GM12878 (cell line): ENCODE results near the gene PLA2G4A.

Experiments
- CREB1 ChIP-seq: IDR thresholded peaks from 2 replicates; pipeline ENCODE4 v1.6.1; 2012; ENCODE audit warnings: low read depth, mild to moderate bottlenecking, inconsistent platforms
- MXI1 ChIP-seq: fragments of 150-350 bp; IDR thresholded peaks from 2 replicates; pipeline ENCODE4 v1.6.1; 2011; ENCODE audit warnings: low read depth, mild to moderate bottlenecking, inconsistent platforms, low read length, improper control_type of control experiment
- MYC ChIP-seq: IDR thresholded peaks from 2 replicates; pipeline ENCODE4 v1.6.1; 2011; ENCODE audit warnings: mild to moderate bottlenecking, low read length, moderate library complexity, inconsistent platforms; ENCODE audit not compliant: insufficient read depth, insufficient replicate concordance, insufficient read length, severe bottlenecking
- PAX8 ChIP-seq: fragments of 450-650 bp; IDR thresholded peaks from 2 replicates; pipeline ENCODE4 v1.6.1; 2017; ENCODE audit warnings: mild to moderate bottlenecking, moderate library complexity
- RFX5 ChIP-seq: IDR thresholded peaks from 2 replicates; pipeline ENCODE4 v1.6.1; 2011; ENCODE audit warnings: low read depth, low read length, improper control_type of control experiment
- ZNF274 ChIP-seq: IDR thresholded peaks from one replicate; pipeline ENCODE4 v1.8.0; 2011; ENCODE audit not compliant: insufficient read length, insufficient read depth
- TF ChIP-seq, protein P1 (sequence below): IDR thresholded peaks from 2 replicates; pipeline ENCODE4 v1.6.1; 2011; ENCODE audit warnings: borderline replicate concordance, low read depth, mild to moderate bottlenecking, moderate library complexity, mixed read lengths, low read length; ENCODE audit not compliant: insufficient read depth; ENCODE audit errors: extremely low read length
- TF ChIP-seq, protein P2 (sequence below), 3 experiments: IDR thresholded peaks in 2 of 3; conservative IDR thresholded peaks in 1 of 3; 2 replicates each; pipeline ENCODE4 v1.5.1; 2011; ENCODE audit warnings: low read depth in 3 of 3, low read length in 3 of 3, mild to moderate bottlenecking in 3 of 3, control low read depth in 2 of 3, moderate library complexity in 2 of 3, inconsistent platforms in 1 of 3, mixed read lengths in 1 of 3; ENCODE audit not compliant: control insufficient read depth in 2 of 3, insufficient read depth in 1 of 3; ENCODE audit errors: extremely low read depth in 1 of 3
- TF ChIP-seq, protein P3 (sequence below): IDR thresholded peaks from 2 replicates; pipeline ENCODE4 v1.6.1; 2012; ENCODE audit warnings: low read depth, low read length, improper control_type of control experiment

DNA sequence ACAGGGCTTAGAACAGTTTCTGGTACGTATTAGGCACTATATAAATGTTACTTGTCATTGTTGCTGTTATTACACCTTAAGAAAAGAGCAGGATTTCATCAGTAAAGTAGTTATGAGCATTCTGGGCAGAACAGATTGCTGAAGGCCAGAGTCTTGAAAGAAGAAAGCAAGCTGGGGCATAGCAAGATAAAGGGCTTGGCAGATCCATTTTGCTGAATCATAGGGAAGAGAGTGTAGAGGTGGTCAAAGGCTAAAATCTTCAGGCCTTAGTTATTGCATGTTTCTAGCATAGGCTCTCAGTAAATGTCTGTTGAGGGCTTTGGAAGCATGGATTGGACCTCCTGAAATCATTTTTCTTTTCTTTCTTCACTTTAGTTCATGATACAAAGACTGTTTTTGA lies 67.5 kb downstream of the PLA2G4A start:
- TF ChIP-seq, protein P1, sequence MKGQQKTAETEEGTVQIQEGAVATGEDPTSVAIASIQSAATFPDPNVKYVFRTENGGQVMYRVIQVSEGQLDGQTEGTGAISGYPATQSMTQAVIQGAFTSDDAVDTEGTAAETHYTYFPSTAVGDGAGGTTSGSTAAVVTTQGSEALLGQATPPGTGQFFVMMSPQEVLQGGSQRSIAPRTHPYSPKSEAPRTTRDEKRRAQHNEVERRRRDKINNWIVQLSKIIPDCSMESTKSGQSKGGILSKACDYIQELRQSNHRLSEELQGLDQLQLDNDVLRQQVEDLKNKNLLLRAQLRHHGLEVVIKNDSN: no peak
- no peak for TF ChIP-seq CREB1
- TF ChIP-seq, protein P2, sequence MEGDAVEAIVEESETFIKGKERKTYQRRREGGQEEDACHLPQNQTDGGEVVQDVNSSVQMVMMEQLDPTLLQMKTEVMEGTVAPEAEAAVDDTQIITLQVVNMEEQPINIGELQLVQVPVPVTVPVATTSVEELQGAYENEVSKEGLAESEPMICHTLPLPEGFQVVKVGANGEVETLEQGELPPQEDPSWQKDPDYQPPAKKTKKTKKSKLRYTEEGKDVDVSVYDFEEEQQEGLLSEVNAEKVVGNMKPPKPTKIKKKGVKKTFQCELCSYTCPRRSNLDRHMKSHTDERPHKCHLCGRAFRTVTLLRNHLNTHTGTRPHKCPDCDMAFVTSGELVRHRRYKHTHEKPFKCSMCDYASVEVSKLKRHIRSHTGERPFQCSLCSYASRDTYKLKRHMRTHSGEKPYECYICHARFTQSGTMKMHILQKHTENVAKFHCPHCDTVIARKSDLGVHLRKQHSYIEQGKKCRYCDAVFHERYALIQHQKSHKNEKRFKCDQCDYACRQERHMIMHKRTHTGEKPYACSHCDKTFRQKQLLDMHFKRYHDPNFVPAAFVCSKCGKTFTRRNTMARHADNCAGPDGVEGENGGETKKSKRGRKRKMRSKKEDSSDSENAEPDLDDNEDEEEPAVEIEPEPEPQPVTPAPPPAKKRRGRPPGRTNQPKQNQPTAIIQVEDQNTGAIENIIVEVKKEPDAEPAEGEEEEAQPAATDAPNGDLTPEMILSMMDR (IDR thresholded peaks at IDR 0.05 in 2 of 3, conservative IDR thresholded peaks at IDR 0.05 in 1 of 3; ENCODE audit: control insufficient read depth in 2 of 3, extremely low read depth in 1 of 3, insufficient read depth in 1 of 3, low read depth in 3 of 3, low read length in 3 of 3): no peak
- TF ChIP-seq PAX8: no peak
- no peak for TF ChIP-seq MXI1
- TF ChIP-seq, protein P3, sequence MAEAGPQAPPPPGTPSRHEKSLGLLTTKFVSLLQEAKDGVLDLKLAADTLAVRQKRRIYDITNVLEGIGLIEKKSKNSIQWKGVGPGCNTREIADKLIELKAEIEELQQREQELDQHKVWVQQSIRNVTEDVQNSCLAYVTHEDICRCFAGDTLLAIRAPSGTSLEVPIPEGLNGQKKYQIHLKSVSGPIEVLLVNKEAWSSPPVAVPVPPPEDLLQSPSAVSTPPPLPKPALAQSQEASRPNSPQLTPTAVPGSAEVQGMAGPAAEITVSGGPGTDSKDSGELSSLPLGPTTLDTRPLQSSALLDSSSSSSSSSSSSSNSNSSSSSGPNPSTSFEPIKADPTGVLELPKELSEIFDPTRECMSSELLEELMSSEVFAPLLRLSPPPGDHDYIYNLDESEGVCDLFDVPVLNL: no peak
- no peak for TF ChIP-seq RFX5
- no peak for TF ChIP-seq ZNF274
- no peak for TF ChIP-seq MYC
